Measurements from ENCODE around the gene DCTN4. TPM values are rescaled to one million over a fixed set of nuclear protein-coding genes. Genes with fewer than 3 reads are reported as not detected.

The DCTN4 gene
- total and polyA plus RNA-seq, 2 of the 4 experiments (the other 2 are of a cell fraction): 28.1 to 50.2 TPM

- Histone ChIP-seq H3K23ac (ENCODE audit: low read depth, low read length) (no peak overlapping the region), H3K56ac (ENCODE audit: extremely low read depth, insufficient read depth, low read length) (no peak overlapping the region), H4K8ac (ENCODE audit: low read depth in 2 of 2, low read length in 2 of 2) (no peak overlapping the region), H3K36me3 (ENCODE audit: control insufficient read depth, insufficient read depth, low read length) (peaks cover 16% of the 10 kb centered on the region), H4K91ac (ENCODE audit: insufficient read depth, low read depth, low read length) (no peak overlapping the region), H3K18ac (ENCODE audit: low read depth, low read length) (no peak overlapping the region), H3K9me3 (ENCODE audit: control insufficient read depth, insufficient read depth, low read length) (no peaks in the 10 kb centered on the region), H3K4me1 (ENCODE audit: control insufficient read depth, insufficient read depth, low read length) (peaks cover 3% of the 10 kb centered on the region), H3K14ac (replicated peaks; ENCODE audit: low read depth, low read length) (no peak overlapping the region), H2BK5ac (ENCODE audit: low read depth, low read length, poor library complexity, severe bottlenecking) (no peak overlapping the region), H4K20me1 (ENCODE audit: insufficient read depth, low read length) (peaks cover 13% of the 10 kb centered on the region; the same call in 1 of the 2 replicates), H3K79me1 (ENCODE audit: low read depth in 1 of 2, low read length in 2 of 2) (peaks cover 19 to 40% of the 10 kb centered on the region in 2 experiments), H2BK20ac (ENCODE audit: low read depth, low read length) (no peak overlapping the region), H2BK120ac (ENCODE audit: low read depth, low read length) (no peak overlapping the region), H3K27ac (ENCODE audit: insufficient read depth, low read length) (no peak overlapping the region), H3K27me3 (ENCODE audit: control insufficient read depth, insufficient read depth, low read length) (no peaks in the 10 kb centered on the region), H2AK5ac (ENCODE audit: low read depth, low read length) (no peak overlapping the region), H3K9ac (ENCODE audit: low read depth, low read length) (no peak overlapping the region), H2BK15ac (ENCODE audit: low read depth, low read length) (no peak overlapping the region), H3K4me3 (ENCODE audit: insufficient read depth, low read depth, low read length) (no peak overlapping the region), H3K9me1 (ENCODE audit: insufficient read depth, low read length) (0 out of 2 replicates have a peak, but pooled peaks cover 3% of the 10 kb centered on the region), H2AFZ (replicated peaks; ENCODE audit: low read length, poor library complexity) (no peak overlapping the region), H3K4ac (ENCODE audit: low read depth, low read length) (no peak overlapping the region), H3K4me2 (ENCODE audit: low read depth, low read length) (no peak overlapping the region), H2AK9ac (replicated peaks; ENCODE audit: low read depth, low read length, poor library complexity) (no peak overlapping the region), H4K5ac (ENCODE audit: low read depth, low read length) (no peak overlapping the region)
- dilution Hi-C loops (cut with HindIII; ENCODE audit: low sequenced_read_pairs, unreplicated experiment) (no loop called here), intact Hi-C loops (cut with micrococcal nuclease) (no loop called here), in situ Hi-C loops (cut with MboI; ENCODE audit: low sequenced_read_pairs) (no loop called here)
- ChIA-PET CTCF (no interaction called here), POLR2A (ENCODE audit: unreplicated experiment) (no interaction called here)
- no CpG with 5 or more reads among the region's 5 CpGs for WGBS, 2 experiments (ENCODE audit: extremely low coverage in 2 of 2, insufficient read length in 1 of 2)
- TF ChIP-seq FOS (IDR thresholded peaks at IDR 0.05; ENCODE audit: low read depth, low read length) (no peak), RFX5 (IDR thresholded peaks at IDR 0.05; ENCODE audit: low read depth, low read length) (no peak), RCOR1 (IDR thresholded peaks at IDR 0.05; ENCODE audit: insufficient replicate concordance, low read length) (no peak), USF2 (IDR thresholded peaks at IDR 0.05; ENCODE audit: low read depth, low read length) (no peak), MXI1 (IDR thresholded peaks at IDR 0.05; ENCODE audit: borderline replicate concordance, low read depth, low read length) (no peak), NFE2L2 (IDR thresholded peaks at IDR 0.05; ENCODE audit: low read depth, low read length) (no peak), MAZ (IDR thresholded peaks at IDR 0.05; ENCODE audit: borderline replicate concordance, low read depth, low read length) (no peak), MAFK (IDR thresholded peaks at IDR 0.05; ENCODE audit: low read depth, low read length) (no peak), CTCF (conservative IDR thresholded peaks at IDR 0.05; ENCODE audit: low read depth, low read length) (no peak), ELK1 (IDR thresholded peaks at IDR 0.05; ENCODE audit: borderline replicate concordance, low read depth, low read length) (no peak), CEBPB (IDR thresholded peaks at IDR 0.05; ENCODE audit: low read depth, low read length) (no peak), RAD21 (IDR thresholded peaks at IDR 0.05; ENCODE audit: low read length) (no peak), POLR2A (IDR thresholded peaks at IDR 0.05; ENCODE audit: low read depth, low read length) (no peak), SMC3 (IDR thresholded peaks at IDR 0.05; ENCODE audit: low read depth, low read length) (no peak), BHLHE40 (IDR thresholded peaks at IDR 0.05; ENCODE audit: low read depth, low read length) (no peak)
- no TSS peak for BruUV-seq (replicated peaks)
- ATAC-seq (ENCODE audit: low read depth) (no peak), DNase-seq (no peak)
These were observed 5.4 kb downstream of the DCTN4 start for GRCh38 chr5:150753463-150753862.

All from IMR-90 (cell line).